Measurements from ENCODE around the gene ILF2. TPM values are rescaled to one million over a fixed set of nuclear protein-coding genes. Genes with fewer than 3 reads are reported as not detected.

The ILF2 gene
- total and polyA plus RNA-seq, 2 of the 13 experiments (the other 11 are each of a cell fraction or from before 2014, with no cell fraction given) = 292 to 366 TPM

- TF ChIP-seq ZBTB40 (IDR thresholded peaks at IDR 0.05) (no peak), ZBTB40 (CRISPR knock-in tag; IDR thresholded peaks at IDR 0.05) (0 out of 2 replicates have a peak, but pooled peaks have one; percentile 30), SP1 (IDR thresholded peaks at IDR 0.05) (no peak), SP1 (CRISPR knock-in tag; IDR thresholded peaks at IDR 0.05) (peak; percentile 18; the same call in 1 of the 2 replicates), TEAD3 (CRISPR knock-in tag; optimal IDR thresholded peaks at IDR 0.05; ENCODE audit: borderline replicate concordance) (peak; percentile 17), EEA1 (CRISPR knock-in tag; IDR thresholded peaks at IDR 0.05; ENCODE audit: borderline replicate concordance) (no peak), TAF1 (CRISPR knock-in tag; IDR thresholded peaks at IDR 0.05) (peak; percentile 65), DRAP1 (CRISPR knock-in tag; IDR thresholded peaks at IDR 0.05) (peak; percentile 34; the same call in 1 of the 2 replicates), SMYD3 (CRISPR knock-in tag; IDR thresholded peaks at IDR 0.05) (no peak), ZNF224 (CRISPR knock-in tag; IDR thresholded peaks at IDR 0.05) (0 out of 2 replicates have a peak, but pooled peaks have one; percentile 11), ZNF510 (CRISPR knock-in tag; IDR thresholded peaks at IDR 0.05; ENCODE audit: low read depth) (peak; percentile 40; the same call in 1 of the 2 replicates), REST (IDR thresholded peaks at IDR 0.05; ENCODE audit: borderline replicate concordance in 1 of 2, low read depth in 1 of 2, low read length in 2 of 2) (0 out of 4 replicates have a peak, but pooled peaks of 1 of the 2 experiments have one; percentile 28), GATA4 (IDR thresholded peaks at IDR 0.05; ENCODE audit: borderline replicate concordance, low read depth) (0 out of 2 replicates have a peak, but pooled peaks have one; percentile 30), ZNF781 (CRISPR knock-in tag; IDR thresholded peaks at IDR 0.05; ENCODE audit: borderline replicate concordance, not compliant biosample characterization) (no peak)
These were observed 42.8 kb downstream of the ILF2 start, which contains the start of gene S100A1 (continued) for GRCh38 chr1:153627715-153628626.
